GM21423 (cell line): Measurements from ENCODE around the gene PRKD1.
"Not testable (repeated sequence)": the region's sequence is repeated elsewhere in the genome, so short reads cannot be mapped to it uniquely, and the experiment has no call there.

Experiments used
- ATAC-seq: cut with Tn5 transposase; IDR thresholded peaks from one replicate; pipeline ENCODE4 v1.9.1; 2021; ENCODE audit warnings: mild to moderate bottlenecking, moderate library complexity; ENCODE audit not compliant: unreplicated experiment

PRKD1 gene

DNA sequence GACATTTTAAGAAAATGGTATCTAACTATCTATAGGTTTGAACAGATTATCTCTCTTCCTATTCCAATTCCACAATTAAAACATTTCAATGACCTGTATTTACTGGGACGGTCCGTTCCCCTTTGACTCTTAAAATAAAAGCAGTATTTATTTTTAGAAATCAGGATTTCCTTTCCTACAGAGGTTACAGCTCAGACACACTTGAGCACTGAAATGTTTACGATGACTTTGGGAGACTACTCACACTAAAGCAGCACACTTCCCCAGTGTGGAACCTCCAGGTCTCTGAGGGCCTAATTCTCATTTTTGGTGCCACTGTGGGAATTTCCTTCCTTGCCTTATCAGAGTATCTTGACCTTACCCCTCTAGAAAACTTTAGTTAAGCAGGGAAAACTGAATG is 181.8 kb downstream of the PRKD1 start:
- ATAC-seq: no peak

DNA sequence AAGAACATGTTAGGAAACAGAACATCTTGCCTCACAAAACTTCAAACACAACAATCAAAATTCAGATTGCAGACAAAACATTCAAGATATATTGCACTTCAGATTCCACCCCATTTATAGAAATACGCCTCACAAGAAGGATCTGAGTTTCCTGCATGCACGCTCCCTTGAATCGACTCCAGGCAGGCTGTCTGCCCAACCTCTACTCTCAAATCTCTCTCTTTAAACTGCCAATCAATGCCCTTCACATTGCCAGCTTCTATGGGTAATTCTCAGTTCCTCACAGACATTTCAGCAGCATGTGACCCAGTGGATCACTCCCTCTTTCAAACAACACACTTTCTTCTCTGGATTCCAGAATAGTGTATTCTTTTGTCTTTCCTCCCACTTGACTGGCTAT is 184.1 kb downstream of the PRKD1 start:
- ATAC-seq: no peak

DNA sequence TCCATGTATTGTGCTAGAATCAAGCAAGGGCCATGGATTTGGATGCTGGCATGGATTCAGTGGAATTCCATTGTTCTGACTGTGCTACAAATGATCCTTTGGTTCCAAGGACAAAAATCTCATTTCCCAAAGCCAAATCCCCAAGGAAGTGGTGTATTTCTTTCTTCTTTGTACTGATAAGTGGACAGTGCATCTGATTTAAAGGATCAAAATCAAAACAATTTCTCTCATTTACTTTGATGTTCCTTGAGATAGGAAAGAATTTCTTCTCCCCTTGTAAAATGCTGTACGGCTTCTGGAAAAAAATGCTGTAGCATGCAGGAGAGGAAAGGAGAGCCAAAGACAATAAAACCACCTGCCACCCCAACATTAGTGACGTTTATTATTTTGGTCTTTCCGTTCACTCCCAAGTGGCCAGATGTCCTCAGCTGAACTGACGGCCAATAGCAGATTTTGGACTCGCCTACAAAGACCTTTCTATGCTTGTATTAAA is 185.7 kb downstream of the PRKD1 start:
- no peak for ATAC-seq

DNA sequence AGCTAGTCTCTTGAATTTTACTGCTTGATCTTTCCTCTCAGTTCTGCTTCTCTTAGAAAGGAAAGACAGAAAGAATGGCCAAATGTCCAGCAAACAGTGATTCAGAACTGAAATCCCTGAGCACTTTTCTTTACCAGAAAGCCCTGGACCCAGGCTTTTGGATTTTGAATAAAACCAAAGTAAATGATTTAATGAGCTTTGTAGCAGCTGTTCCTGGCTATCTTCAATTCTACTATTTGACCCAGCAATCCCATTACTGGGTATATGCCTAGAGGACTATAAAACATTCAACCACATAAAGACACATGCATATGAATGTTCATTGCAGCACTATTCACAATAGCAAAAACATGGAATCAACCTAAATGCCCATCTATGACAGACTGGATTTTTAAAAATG is 187.2 kb downstream of the PRKD1 start:
- ATAC-seq: no peak

DNA sequence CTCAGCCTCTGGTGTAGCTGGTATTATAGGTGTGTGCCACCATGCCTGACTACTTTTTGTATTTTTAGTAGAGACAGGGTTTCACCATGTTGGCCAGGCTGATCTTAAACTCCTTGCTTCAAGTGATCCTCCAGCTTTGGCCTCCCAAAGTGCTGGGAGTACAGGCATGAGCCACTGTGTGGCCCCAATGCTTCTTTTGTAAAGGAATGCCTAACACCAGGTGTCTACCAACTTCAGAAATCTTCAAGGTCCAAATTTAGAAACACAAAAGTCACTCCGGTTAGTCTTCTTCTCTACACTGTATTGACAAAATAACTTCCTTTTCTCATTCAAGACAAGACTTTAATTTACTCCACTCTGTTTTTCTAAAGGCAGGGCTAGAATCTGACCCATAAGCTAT is 188.7 kb downstream of the PRKD1 start:
- ATAC-seq: no peak

DNA sequence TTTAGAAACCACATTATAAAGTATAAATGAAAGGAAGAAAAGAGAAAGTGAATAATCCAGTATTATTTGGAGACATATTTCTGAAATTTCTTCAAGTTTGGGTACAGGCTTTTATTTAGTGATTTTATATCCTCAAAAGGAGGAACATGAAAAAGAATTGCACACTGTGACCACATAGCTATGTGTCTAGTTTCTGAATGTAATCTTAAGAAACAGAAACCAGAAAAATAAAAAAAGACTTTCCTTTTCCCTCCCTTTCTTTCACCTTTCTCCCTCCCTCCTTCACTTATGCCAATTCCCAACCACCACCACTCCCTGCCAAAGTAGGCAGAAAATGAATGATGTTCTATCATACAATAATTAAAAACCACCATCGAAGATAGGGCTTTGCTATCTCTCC is 189.6 kb downstream of the PRKD1 start:
- ATAC-seq: no peak

DNA sequence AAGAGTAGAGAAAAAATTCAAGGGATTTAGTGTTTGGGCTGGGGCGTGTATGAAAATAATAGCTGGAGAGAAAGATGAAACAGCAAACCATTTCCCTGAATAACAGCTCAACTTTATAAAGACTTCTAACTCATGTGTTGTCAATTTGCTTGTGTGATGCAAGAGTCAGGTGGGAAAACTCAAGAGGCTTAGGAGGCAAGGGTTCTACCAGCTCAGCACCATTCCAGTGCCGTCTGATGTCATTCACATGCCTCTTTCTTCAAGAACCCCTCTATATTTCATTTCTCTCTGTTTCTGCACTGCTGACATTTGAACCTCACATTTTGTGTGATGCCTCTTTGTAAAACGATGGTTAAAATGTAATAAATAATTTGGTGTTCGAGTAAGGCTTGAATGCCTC is 192.2 kb downstream of the PRKD1 start:
- no peak for ATAC-seq

DNA sequence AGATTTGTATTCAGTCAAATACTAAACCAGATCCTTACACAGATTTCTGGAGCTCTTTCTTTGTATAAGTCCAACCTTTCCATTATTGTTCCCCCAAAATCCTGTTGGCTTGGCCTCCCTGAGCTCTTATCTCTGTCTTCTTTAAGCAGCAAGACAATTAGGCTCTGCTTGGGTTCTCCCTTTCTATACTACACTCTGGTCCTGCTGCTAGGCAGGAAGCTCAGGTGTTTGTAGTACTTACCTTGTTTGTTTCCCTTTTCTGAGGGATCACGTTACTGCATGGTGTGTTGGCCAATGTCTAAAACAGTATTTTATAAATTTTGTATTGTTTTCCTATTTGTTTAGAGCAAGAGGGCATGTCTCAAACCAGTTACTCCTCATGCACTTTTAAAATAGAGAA is 192.9 kb downstream of the PRKD1 start:
- ATAC-seq: no peak

DNA sequence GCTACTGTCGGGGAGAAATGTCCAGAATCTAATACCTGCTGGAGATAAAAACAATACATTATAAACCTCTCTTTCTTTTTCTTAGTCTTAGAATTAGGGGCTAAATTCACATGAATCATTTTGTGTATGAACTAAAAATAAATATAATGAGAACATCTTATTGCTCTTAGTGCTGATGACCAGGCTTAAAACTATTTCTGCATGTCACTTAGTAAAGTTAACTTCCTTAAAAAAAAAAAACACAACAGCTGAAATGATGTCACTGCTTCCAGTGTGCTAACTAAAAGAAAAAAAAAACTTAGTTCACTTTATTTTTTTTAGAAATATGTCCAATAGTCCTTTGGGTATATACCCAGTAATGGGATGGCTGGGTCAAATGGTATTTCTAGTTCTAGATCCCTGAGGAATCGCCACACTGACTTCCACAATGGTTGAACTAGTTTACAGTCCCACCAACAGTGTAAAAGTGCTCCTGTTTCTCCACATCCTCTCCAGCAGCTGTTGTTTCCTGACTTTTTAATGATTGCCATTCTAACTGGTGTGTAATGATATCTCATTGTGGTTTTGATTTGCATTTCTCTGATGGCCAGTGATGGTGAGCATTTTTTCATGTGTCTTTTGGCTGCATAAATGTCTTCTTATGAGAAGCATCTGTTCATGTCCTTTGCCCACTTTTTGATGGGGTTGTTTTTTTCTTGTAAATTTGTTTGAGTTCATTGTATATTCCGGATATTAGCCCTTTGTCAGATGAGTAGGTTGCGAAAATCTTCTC is 200.9 kb downstream of the PRKD1 start:
- ATAC-seq: not testable (repeated sequence)

DNA sequence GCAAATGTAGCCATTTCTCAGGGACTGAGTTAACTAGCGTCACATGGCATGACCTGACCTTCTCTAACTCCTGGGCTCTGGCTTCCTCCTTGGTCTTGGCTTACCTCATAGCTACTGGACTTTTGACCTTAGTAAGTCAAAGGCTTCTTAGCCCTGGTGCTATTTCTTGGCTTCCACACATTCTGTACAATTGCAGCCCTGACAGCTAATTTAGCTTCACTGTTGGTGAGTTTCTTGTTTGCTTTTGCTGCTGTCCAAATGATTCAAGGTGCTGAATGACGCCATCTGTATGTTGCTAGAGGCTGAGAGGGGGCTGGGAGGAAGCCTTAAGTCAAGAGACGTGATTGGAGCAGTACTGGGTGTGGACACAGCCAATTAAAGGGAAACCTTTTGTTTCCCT is 202.7 kb downstream of the PRKD1 start:
- ATAC-seq: no peak

DNA sequence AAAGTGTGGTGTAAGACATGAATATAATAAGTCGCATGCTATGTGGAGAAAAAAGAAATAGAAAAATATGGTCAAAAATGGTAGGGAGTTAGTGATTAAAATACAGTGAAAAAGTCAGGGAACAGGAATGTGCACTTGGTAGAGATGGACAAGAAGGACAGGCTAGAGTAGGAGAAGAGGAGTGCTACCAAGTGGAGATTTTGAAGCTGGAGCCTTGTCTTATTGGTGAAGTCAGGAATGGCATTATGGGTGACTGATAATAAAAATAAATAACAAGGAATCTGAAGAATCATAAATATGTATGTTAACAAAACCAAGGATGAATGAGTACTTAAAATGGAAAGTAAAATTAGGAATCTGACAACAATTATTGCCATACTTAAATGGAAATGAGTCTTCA is 204.8 kb downstream of the PRKD1 start:
- no peak for ATAC-seq

DNA sequence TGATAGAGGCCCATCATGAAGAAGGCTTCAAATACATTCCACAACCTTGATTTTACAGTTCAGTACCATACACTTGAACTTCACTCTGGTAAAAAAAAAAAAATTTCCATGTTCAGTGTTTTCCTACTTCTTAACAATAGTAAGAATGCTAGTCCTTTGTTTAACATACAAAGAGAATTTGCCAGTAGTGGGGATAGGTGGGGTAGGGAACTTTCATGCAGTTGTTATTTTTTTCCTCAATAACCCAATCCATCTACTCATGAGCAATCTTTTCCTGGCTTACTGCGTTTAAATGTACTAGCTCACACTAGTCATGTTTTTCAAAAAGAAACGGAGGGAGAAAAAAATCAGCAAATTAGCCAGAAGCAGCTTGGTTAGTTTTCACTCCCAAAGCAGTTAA is 206.1 kb downstream of the PRKD1 start:
- no peak for ATAC-seq

DNA sequence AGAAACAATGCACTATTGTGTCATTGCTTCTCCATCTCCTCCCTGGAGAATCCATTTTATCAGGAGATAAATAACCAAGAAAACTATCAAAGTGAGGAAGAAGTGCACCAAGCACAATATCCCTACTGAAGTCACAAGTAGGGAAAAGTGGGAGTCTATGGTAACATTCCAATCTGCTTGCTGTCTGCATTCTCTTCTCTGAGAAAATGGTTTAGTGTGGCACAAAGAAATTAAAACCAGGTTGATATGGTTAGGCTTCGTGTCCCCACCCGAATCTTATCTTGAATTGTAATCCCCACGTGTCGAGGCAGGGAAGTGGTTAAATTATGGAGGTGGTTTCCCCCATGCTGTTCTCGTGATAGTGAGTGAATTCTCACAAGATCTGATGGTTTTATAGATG is 209.7 kb downstream of the PRKD1 start:
- ATAC-seq: no peak

DNA sequence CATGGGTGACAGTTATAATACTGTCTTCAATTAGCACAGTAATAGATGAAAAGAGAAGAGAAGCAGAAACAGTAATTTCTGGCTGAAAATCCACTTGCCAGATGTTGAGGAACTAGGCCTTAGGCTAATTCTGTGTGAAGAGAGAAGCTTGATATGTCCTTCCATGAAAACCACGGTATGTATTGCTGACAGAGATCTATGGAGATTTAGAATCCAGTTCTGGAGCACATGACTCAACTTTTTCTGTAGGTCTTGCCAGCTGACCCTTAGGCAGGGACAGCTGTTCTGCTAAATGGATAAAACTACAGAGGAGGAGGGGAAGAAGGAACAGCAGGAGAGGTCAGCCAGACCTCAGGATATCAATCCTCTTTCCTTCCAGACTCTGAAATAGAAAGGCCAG is 211.5 kb downstream of the PRKD1 start:
- no peak for ATAC-seq

DNA sequence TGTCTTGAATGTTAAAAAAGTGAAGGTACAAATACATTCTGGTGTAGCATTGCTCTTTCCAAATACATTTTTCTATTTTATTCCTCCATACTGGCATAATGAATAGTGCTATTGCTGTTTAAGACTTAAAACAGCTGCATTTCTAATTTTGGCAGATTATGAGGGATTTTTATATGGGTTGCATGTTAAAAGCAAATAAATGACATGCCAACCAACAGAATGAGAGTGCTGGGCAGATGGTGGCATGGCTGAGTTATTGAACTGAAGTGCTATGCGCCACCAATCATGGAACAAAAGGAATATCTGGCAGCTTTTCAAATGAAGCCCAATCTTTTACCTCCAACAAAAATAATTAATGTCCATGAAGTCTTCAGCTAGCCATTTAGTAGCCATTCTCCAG is 215.0 kb downstream of the PRKD1 start:
- no peak for ATAC-seq

DNA sequence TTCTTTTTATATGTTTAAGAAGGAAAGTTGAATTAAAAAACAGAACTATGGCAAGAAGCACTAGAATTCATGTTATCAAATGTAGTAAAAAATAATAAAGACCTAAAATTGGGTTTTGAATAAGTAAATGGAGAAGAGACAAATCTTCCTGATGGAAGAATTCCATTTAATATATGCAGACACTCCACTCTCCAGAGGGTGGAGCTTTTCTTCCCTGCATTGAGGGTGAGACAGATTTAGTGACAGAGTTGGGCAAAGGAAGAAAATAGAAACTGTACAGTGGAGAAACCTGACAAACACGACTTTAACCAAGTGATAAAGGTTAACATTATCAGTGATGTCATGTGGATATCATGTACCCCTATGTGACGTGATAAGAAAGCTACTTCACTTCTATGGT is 217.6 kb downstream of the PRKD1 start:
- ATAC-seq: no peak

DNA sequence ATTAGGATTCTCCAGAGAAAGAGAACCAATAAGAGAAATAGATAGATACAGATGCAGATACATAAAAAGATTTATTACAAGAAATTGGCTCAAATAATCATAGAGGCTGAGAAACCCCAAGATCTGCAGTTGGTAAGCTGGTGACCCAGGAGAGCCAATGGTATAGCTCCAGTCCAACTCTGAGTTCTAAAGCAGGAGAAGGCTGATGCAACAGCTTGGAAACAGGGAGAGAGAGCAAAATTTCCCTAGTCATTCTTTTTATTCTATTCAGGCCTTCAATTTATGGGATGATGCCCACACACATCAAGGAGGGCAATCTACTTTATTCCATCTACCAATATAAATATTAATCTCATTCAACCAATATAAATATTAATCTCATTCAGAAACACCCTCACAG is 218.2 kb downstream of the PRKD1 start:
- no peak for ATAC-seq

DNA sequence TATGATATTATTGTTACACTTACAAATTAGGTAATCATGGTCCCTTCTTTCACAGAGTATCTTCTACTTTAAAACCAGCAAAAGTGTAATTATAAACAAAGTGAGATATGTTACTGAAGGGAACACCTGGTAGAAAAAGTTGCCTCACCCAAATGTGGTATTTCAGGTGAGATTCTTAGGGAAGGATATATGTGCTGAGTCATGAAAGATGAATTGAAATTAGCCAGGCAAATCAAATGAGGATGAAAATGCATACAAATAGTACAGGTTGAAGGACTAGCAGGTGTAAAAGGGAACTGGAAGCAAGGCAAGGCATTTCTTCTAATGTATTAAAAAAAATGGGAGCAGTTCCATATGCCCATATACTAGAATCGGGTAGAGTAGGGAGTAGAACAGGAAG is 220.9 kb downstream of the PRKD1 start:
- ATAC-seq: no peak

DNA sequence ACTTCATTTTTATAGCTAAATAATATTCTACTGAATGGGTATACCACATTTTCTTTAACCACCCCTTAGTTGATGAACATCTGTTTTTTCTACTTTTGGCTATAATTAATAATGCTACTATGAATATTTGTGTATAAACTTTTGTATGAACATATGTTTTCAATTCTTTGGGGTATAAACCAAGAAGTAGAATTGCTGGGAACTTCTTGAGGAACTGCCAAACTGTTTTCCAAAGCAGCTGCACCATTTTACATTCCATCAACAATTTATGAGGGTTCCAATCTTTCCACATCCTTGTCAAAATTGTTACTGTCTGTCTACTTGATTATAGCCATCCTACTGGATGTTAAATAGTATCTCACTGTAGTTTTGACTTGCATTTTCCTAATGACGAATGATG is 221.8 kb downstream of the PRKD1 start:
- no peak for ATAC-seq

DNA sequence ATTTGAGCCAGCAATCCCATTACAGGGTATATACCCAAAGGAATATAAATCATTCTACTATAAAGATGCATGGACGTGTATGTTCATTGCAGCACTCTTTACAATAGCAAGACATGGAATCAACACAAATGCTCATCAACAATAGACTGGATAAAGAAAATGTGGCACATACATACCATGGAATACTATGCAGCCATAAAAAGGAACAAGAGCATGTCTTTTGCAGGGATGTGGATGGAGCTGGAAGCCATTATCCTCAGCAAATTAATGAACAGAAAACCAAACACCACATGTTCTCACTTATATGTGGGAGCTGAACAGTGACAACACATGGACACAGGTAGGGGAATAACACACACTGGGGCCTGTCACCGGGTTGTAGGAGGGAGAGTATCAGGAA is 238.1 kb downstream of the PRKD1 start:
- ATAC-seq: not testable (repeated sequence)

DNA sequence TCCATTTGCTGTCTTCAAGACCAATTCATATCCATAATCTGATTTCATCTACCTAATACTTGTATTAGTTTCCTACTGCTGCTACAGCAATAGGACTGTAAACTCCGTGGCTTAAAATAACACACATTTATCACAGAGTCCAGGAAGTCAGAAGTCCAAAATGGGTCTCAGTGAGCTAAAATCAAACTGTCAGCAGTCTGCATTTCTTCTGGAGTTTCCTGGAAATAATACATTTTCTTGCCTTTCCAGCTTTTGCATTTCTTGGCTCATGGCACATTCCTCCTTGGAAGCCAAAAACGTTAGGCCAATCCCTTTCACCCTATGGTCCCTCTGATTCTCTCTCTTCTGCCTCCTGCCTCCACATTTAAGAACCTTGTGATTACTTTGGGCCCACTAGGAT is 239.8 kb downstream of the PRKD1 start:
- ATAC-seq: no peak

DNA sequence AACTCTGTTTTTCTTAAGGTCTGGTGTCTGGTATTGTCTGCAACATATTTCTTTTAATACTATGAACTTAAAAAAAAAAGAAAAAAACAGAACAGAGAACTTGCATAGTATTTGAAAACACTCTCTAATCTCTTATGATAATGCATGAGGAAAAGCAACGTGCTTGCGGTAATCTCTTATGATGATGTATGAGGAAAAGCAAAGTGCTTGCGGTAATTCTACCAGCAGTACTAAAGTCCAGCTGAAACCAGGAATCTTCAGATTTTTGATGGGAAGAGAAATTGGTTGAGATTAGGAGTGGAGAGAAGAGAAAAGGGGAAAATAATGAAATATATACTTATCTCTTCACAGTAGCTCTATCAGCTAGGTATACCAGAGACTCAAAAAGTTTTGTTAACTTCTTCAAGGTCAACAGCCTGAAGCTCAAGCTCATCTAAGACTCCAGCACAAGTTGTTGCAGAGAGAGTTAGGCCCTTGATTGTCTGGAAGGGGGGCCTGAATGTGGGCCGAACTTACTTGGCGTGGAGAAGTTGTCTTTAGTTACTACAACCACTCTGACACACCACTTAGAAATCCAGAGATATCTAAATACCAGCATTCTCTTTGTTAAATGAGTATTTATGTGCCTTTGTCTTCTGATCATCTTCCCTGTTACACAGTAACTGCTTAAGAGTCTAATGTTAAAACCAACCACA is 240.4 kb downstream of the PRKD1 start:
- no peak for ATAC-seq

DNA sequence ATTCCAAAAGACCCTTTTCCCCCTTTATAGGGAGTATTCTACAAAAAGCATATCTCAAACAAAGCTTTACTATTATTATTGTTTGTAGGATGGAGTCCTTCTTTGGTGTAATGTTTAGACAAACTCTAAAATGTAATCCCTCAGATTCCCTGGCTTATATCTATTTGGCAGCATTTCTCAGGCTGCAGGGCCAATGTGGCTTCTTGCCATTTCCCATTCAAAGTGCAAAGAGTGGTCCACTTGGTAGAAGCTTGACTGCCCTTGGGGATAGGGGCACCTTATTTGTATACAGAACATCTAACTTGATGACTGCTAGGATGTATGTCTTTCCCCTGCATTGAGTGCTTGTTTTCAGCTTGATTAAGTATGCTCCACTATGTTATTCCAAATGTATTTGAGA is 242.7 kb downstream of the PRKD1 start:
- no peak for ATAC-seq
